HG03108 (cell line): ENCODE results near the gene STARD4.

ENCODE experiments used
- ATAC-seq: cut with Tn5 transposase; IDR thresholded peaks from one replicate; pipeline ENCODE4 v1.9.1; 2021; ENCODE audit warnings: moderate library complexity; ENCODE audit not compliant: unreplicated experiment

STARD4 gene

DNA sequence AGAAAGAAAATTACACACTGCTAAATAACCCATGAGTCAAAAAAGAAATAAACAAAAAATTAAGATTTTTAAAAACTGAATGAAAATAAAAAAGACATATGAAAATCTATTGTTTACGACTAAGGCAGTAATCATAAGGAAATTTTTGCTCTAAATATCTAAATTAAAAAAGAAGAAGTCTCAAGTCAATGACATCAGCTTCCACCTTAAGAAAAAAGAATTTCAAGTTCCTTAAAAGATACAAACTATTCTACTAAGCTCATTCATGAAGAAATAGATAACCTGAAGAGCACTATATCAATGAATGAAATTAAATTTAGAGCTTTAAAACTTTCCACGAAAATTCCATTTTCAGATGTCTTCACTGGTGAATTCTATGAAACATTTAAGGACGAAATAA lies 15.7 kb upstream of the STARD4 start:
- no peak for ATAC-seq

DNA sequence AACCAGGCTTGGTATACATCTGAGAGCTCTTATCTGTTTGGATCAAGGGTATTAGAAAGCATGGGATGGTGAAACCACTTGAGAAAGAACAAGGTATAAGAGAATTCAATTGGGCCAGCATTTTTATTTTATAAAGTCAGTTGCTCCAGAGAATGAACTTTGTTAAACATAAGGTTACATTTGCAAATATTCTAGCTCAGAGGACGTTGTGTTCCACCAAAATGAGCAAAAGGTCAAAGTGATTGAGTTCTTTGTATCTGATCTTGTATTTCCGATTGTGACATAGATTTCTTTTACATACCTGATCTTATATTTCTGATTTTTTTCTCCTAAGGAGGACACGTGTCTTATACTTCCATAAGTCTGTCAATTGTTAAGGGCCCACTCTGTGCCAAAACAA lies 8.6 kb upstream of the STARD4 start:
- ATAC-seq: no peak

DNA sequence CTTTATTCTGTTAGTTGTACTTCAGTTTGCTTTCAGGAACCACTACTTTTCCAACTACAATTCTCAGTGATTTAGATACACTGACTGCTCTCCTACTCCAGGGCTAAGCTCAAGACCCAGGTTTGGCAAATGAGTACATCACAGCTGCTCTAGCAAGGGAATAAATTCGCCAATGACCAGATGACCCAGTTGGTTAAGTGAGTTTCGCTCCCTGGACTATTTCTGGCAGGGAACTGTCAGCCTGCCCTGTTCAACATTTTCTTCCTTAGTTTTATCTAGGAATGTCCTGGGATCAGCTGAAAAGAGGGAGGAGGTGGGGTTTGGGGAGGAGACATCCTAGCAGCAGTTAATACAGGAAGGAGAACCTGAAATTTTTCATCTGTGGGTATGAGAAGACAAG lies 6.4 kb upstream of the STARD4 start:
- no peak for ATAC-seq

DNA sequence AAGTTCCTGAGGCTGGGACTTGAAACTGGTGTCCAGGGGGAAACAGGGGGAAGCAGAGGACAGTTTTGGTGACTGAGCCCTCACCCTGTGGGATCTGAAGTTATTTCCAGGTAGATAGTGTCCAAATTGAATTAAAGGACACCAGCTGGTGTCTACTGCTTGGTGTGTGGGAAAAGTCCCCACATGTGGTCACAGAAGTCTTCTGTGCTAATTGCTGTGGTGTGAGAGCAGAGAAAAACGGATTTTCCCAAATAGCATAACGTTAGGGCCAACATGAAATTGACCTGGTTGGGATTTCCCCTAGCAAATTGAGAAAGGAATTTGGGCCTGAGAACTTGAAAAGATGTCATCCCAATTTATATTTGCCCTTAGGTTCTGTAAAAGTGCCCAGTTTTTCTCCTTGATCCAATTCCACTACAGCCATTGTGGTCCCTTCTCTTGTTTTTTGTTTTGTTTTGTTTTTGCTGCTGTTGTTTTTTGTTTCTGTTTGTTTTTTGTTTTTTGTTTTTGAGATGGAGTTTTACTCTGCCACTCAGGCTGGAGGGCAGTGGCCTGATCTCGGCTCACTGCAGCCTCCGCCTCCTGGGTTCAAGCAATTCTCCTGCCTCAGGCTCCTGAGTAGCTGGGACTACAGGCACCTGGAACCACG lies 5.6 kb upstream of the STARD4 start:
- no peak for ATAC-seq

DNA sequence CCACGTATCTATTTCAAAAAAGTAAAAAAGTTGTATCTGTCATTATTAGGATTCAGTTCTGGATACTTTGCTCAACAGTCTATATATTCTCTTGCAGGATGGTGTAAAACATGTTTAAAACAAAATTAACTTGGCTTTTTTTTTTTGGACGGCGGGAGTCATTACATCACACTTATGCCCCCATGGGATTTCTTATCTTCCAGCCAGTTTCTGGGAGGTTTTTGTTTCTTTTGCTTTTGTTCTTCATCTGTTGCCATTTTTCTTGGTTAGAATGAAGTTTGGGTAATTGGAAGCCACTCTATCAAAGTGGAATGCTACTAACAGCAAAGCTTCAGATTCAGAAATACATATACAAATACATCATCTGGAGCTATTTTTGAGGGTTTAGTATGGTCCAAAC lies 1.8 kb upstream of the STARD4 start:
- ATAC-seq: no peak

DNA sequence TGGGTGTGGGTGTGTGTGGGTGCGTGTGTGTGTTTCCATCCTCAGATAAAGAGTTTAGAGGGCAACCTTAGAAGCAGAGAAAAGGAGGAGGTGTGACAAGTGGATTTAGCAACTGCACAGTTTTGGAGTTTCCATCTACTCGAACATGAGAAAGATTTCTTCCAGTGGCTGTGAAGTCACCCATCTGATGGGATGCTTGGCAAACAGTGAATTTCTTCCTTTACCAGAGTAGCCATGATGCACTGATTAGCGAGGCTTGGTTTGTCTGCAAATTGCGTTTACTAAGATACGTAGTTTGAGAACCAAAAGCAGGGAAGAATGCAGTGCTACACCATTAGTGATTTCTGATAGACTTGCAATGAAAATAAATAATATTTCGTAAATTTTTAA lies 791 bp upstream of the STARD4 start:
- no peak for ATAC-seq

DNA sequence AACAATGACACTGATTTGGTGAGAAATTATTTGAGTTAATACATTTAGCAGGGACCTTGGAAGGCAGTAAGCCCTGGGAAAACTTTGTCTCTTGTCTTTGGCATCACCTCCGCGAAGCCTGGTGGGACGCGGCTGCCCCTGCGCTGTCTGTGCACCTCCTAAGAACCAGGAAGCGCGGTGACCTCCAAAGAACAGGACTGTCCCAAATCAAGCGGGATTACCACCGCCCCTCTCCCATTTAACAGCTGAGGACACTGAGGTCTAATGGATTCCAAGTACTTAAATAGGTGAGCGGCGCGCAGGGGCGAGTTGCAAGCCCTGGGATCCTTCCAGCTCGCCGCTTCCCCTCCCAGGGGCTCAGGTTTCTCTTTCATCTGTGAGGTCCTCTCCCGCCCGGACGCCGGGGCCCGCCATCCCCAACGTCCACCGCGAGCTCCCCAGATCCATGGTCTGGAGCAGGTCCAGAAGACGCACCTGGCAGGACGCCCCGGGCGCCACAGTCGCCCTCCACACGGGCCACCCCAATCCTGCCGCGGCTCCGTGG lies 432 bp downstream of the STARD4 start:
- ATAC-seq: peak; percentile 13

DNA sequence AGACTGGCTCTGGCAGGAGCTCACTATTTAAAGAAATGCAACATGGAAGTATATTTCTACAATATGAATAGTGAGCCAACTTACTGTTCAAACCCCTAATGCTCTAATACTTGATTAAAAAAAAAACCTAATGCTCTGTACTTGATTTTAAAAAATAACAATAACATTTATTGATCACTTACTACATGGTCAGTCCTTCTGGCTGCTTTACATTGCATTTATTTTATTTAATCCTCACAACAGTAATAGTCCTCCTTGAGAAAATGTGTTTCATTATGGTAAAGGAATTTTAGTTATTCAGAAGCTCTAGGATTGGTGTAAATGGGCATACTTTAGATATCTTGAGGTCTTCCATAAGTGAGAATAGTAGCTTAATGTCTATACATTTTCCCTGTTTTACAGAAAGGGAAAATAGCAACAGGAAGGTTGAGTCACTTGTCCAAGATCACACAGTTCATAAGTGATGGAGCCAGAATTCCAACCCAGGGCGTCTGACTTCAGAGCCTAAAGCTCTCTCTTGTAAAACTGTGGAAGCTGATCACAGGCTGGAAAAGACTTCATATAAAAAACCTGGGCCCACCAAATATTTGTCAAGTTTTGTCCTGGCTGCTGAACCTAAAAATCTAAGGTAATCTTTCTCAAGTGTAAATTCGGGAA lies 1.0 kb downstream of the STARD4 start:
- no peak for ATAC-seq

DNA sequence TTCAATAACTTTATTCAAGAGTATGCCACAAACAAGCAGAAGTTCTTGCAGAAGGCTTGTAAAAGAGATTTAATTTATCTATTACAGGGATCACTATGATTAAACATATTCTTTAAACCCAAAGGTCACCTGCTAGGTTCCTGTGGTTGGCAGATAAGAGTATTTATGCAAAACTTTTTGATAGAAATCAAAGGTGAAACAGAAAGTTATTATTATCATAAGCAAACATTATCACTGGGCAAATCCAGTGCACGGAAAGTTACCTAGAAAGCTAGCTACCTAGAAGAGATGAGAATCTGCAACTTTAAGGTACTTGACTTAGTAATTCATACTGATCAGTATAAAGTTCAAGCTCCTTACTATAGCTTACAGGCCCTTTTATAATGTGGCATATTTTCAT lies 3.2 kb downstream of the STARD4 start:
- no peak for ATAC-seq

DNA sequence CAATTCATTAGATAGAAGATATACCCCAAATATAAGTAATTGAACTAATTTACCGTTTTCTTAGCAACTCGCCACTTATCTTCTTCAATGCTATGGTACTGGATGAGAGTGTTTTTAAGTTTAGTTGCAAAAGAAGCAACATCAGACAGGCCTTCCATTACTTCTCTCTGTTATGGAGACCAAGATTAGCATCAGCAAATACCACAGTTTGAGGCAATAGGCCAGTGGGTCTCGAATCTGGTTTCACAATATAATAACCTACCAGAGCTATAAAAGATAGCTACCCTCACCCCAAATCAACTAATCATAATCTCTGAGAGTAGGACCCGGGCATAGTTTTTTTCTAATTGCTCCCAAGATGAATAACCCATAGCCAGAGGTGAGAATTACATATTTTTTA lies 5.1 kb downstream of the STARD4 start:
- ATAC-seq: no peak

DNA sequence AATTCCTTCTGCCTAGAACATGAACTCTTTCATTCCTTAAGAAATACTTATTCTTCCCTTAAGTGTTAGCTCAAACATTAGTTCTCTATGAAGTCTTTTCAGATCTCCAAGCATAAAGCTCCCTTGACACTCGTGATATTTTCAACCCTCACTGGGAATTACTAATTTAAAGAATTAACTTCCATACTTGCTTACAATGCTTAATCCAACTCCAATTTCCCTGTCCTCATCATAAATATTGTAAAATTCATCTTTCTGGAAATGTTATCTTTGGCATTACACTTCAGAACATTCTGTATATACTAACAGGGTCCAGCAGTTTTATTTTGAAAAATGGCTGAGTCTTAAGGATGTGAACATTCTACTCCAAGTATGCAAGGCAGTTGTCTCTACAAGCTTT lies 7.2 kb downstream of the STARD4 start:
- no peak for ATAC-seq

DNA sequence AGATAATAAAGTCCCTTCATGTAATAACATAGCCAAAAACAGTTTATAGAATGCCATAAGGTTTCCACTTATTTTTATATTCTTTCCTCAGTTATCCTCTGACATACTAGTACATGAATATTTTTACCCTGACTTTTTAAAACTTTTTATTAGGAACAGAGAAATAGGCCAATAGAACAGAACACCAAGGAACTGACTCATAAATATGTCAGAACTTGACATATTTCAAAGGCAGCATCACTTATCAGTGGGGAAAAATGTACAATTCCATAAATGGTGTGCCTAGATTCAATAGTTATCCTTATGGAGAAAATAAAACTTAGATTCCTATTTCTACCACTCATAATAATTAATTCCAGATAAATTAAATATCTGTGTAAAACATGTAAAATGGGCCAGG lies 9.4 kb downstream of the STARD4 start:
- no peak for ATAC-seq

DNA sequence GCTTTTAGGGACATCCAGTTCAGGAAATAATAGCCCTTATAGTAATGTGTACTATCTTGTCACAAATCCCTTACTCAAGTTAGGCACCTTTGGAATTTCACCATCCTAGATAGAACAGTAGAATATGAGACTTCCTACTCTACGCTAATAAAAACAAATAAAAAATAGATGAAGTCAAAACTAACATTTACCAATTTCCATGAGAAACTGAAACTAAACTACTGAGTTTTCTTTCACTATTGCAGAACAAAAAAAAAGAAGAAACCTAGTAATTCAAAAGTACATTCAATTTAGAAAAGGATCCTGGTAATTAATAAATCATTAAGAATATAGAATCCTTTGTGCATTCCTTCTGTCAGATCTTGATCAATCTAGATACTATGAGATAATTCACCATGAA lies 14.0 kb downstream of the STARD4 start:
- ATAC-seq: no peak

DNA sequence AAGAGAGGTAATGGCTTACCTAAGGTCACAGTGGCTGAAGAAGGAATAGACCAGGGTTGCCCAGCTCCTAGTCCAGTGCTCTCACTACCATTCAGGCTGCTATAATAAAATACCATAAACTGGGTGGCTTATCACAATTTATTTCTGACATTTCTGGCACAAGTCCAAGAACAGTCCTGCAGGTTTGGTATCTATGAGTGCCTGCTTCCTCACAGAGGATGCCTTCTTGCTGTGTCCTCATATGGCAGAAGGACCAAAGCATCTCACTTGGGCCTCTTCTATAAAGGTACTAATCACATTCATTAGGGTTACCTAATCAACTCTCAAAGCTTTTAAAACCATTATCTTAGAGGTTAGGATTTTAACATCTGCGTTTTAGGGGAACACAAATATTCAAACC lies 17.2 kb downstream of the STARD4 start:
- ATAC-seq: no peak

DNA sequence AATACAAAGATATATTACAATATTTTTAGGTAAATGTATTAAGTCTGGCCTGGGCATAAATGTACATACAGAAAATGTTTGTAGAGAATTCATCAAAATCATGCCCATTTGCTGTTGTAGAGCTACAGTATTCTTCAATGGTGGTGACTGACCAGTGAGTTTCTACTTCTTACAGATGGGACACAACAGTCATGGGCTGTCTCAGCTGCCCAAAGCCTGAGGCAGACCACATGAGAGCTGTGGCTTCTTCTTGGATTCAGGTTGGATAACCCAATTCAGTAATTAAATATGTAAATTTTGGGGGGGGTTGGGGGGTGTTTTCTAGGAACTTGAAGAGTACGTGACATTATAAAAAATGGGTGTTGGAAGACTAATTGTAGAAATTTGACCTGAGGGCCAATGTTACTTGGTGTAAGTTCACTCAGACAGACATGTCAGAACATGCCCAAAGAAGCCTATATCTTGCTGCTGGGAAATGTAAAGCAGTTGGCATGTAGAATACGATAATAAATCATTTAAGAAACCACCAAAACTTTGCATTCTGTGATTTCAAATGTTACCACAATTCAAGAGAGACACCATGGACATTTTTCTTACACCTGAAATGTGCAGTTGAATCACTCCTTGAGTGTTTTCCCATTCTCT lies 17.9 kb downstream of the STARD4 start:
- no peak for ATAC-seq

DNA sequence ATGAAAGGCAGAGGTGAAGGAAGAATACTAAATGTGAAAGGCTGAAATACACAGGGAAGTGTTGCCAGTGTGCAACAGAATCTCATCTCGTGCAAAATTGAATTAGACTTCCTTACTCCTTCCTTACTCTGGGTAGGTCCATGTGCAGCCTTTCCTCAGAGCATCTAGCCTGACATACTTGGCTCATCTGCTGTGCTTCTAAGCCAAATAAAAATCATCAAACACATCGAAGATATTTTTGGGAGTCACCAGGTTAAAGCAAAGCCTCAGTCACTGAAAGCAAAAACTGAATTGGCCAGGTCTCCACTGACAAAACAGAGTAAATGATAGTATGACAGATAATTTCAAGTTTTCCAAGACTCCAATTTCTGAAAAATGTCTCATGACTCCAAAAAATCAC lies 19.3 kb downstream of the STARD4 start:
- no peak for ATAC-seq

DNA sequence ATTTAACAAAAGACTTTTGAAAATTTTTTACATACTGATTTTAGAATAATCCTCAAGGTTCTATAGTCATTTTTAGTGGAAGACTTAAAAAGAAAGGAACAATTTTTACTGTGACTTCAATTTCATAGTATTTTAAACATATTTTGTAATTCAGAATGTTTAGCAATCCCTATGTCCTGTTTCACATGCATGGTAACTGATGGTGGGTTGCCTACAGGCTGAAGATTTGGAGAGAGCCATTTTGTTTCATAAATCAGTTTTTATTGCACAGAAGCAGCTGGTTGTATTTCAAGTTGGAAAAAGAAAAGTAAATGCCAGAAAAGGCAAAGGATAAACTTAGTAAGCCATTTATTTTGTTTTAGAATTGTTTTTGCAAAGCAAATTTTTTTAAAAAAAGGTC lies 24.0 kb downstream of the STARD4 start:
- no peak for ATAC-seq

DNA sequence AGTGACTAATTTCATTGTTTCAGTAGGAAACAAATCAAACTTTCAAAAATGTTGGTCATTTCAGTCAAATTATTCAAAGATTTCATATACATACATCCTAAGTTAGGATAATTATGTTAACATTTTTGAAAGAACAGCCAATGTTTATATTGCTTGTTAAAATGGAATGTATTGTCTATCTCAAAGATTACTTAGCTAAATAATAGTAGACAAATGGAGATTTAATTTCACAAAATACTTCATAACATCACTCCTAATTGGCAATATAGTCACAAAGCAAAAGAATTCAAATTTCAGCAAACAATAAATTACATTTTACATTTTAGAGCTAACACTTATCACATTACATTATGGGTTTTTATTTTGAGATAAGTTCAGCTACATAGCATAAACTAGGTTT lies 25.4 kb downstream of the STARD4 start:
- ATAC-seq: no peak

DNA sequence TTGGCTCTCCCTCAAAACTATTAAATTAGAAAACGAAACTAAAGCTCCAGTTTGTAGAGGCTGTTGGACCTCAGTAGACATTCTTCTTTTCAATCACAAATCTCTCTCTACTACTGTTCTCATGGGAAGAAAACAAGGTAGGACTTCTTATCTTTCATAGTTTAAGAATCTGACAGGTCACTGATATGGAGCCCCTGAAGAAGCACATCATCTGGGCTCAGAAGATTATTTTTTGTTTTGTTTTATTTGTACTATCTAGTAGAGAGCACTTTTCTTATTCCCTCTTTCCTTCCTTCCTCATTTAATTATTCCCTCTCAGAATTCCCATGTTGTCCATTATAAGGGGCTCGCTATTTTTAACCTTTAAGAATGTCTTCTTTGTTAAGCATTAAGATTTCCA lies 26.3 kb downstream of the STARD4 start:
- no peak for ATAC-seq

DNA sequence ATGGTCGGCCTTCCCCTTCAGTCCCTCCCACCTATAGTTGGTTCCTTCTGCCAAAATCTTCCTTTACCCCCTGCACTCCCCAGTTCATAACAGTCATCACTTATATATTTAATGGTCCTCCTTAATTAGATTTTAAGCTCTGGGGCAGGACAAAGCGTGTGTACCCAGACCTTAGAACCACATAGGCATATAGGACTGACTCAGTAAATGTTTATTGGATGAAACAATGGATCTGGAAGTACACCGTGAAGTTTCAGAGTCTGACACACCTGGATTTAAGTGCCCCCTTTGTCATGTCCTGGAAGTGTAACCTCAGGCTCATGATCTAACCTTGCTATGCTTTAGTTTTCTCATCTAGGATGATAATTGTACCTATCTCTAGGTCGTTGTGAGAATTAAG lies 32.0 kb downstream of the STARD4 start:
- no peak for ATAC-seq

DNA sequence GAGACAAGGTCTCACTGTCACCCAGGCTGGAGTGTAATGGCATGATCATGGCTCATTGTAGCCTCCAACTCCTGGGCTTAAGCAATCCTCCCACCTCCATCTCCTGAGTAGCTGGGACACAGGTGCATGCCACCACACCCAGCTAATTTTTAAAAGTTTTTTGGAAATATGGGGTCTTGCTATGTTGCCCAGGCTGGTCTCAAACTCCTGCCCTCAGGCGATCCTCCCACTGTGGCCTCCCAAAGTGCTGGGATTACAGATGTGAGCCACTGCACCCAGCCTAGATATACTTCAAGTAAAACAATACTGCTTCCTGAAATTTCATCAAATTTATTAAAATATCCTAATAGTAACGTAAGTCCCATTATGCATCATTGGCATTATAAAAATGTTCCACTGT lies 33.4 kb downstream of the STARD4 start:
- no peak for ATAC-seq

DNA sequence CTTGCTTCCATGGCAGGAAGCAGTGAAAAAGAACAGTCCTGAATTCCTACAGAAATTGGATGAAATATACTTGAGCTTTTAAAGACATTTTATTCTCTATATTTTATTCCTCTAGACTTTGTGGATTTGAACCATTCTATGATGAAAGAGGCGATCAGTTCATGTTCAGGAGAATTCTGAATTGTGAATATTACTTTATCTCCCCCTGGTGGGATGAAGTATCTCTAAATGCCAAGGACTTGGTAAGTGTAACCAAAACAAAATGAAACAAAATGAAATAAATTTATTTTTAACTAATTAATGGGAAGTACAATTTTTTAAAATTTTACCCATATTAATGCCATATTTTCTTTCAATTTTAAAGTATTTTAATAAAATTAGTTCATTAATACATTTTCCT lies 34.1 kb downstream of the STARD4 start:
- no peak for ATAC-seq
